Hematopoietic multipotent progenitor cell (in vitro differentiated cells): Measurements from ENCODE around the gene SIK2. TPM values are rescaled to one million over a fixed set of nuclear protein-coding genes. Genes with fewer than 3 reads are reported as not detected.

ENCODE experiments used
- DNase-seq, 3 donors: peaks; one replicate each; pipeline ENCODE4 v3.0.0-alpha.2; 2011 to 2015; ENCODE audit warnings: low read depth in 2 of 3, low spot score in 2 of 3
- total RNA-seq: library from RNA; depleted of rRNA; stranded (reverse); fragments of >200 nt; gene quantifications from one replicate; pipeline ENCODE4 v1.2.3, GENCODE V29; 2012

Gene SIK2
- total RNA-seq, 1 donor = 8.1 TPM

DNA sequence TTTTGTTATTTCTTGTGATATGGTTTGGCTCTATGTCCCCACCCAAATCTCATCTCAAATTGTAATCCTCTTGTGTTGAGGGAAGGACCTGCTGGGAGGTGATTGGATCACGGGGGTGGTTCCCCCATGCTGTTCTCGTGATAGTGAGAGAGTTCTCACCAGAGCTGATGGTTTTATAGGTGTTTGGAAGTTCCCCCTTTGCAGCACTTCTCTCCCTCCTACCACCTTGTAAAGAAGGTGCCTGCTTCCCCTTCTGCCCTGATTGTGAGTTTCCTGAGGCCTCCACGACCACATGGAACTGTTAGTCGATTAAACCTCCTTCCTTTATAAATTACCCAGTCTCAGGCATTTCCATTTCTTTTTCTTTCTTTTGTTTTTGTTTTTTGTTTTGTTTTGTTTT lies 24.4 kb upstream of the SIK2 start:
- peak in 1 of 3 donors; percentile 76 for DNase-seq

DNA sequence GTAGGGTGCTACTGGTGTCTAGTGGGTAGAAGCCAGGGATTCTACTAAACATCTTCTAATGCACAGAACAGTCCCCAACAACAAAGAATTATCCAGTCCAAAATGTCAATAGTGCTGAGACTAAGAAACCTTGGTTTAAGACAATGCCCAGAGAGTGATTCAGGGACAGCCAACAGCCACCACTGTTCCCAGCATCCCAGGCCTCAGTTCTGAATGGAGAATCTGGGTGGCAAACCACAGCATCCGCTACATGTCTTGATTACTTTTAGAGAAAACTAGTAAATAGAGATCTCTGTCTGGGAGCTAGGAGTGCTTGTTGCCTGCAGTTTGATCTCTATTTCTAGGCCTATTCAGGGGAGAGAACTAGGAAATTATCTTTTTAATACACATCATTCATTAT lies 20.9 kb upstream of the SIK2 start:
- no peak for DNase-seq

GRCh38 chr11:111582163-111582562 lies 20.1 kb upstream of the SIK2 start:
- DNase-seq = peak in 1 of 3 donors; percentile 74

GRCh38 chr11:111582881-111583280 lies 19.4 kb upstream of the SIK2 start:
- DNase-seq = no peak

- DNase-seq = peak in 1 of 3 donors; percentile 69
These were observed 16.9 kb upstream of the SIK2 start for GRCh38 chr11:111585371-111585770.

- DNase-seq = peak; percentile 30 to 73 (median 48)
These were observed 15.8 kb upstream of the SIK2 start for GRCh38 chr11:111586388-111586831.

DNA sequence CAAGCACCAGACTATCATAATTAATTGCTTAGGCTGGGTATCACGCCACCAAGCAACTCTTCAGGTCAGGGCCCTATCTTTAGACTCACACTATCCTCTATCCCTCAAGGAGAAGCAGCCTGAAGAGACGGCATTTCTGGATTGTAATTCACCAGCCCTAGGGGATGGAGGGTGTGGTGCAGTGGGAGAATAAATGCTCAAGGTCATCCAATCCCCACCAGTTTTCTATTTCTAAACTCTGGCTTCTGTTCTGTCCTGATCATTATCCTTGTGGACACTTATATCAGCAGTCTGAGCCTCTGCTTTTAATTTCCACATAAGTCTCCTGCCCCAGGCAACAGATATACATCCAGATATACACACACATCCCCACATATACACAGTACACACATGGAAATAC lies 13.1 kb upstream of the SIK2 start:
- DNase-seq = no peak

- DNase-seq = no peak
These were observed 12.3 kb upstream of the SIK2 start for GRCh38 chr11:111589886-111590499.

DNA sequence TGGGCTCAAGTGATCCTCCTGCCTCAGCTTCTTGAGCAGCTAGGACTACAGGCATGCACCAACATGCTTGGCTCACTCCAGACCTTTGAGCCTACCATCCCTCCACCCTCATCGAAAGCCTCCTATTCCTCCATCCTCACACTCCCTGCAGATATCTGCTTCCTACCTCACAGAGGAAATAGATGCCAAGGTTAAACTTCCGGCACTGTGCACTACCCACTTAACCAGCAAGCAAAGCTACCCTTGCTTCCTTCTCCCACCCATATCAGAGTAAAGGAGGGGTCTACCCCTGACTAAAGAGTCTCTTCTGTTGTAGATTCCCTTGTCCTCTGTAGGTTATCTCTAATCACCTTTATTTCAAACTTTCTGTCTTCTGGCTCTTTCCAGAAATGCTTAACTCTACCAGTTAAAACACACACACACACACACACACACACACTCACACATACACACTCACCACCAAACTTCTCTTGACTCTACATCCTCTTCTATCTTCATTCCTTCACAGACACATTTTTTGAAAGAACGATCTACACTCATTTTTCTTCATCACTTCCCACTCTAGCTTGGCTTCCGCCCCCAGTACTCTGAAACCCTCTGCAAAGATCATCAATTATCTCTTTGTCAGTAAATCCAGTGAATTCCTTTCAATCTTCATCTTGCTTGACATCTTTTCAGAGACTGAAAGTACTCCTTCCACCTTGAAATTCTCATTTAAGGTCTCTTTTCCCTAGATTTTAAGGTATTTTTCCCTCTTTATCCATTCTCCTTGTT lies 10.9 kb upstream of the SIK2 start:
- no peak for DNase-seq

DNA sequence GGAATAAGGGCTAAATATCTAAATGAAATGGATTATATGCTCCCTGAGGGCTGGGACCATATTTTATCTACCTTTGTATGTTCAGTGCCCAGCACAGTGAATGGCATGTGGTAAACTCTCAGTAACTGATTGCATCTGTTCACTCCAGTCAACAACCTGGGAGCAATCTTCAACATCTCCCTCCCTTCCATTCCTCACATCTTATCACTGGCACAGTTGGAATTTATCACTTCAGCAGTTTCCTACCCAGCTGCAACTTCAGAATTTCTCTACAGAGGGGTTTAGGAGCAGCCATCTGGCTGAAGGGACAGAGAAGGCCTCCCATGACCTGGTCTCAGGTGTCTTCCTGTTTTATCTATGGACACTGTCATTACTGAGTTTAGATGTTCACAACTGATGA lies 9.8 kb upstream of the SIK2 start:
- no peak for DNase-seq

- DNase-seq = no peak
These were observed 5.9 kb upstream of the SIK2 start for GRCh38 chr11:111596319-111596718.

GRCh38 chr11:111598148-111598547 lies 4.1 kb upstream of the SIK2 start:
- DNase-seq = no peak

GRCh38 chr11:111598559-111598958 lies 3.7 kb upstream of the SIK2 start:
- DNase-seq = no peak

GRCh38 chr11:111601636-111601978 lies 642 bp upstream of the SIK2 start:
- DNase-seq = no peak

GRCh38 chr11:111602865-111603610 lies 789 bp downstream of the SIK2 start:
- peak in 2 of 3 donors; percentile 29 to 43 for DNase-seq

DNA sequence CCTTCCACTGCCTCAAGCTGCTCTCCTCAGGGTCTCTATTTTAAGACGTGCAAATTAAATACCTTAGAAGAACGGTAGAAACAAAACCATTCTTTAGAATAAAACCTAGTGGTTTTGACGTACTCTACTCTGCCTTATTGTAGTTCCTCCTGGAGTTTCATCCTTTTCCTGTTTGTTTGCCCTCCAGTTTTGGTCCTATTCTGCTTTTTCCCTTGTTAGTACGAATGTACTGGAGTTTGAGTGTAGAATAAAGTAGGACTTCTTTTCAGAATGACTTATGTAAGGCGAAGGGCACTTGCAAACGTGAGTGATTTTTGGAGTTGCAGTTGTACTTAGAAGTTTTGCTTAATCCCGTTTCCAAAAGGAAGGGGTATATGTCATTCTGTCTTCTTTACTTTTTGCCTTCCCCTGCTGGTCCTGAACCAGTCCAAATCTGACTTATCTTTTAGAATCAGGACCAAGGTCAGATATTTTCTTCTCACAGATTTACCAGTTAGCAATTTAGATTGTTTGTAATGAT lies 1.4 kb downstream of the SIK2 start:
- no peak for DNase-seq

DNA sequence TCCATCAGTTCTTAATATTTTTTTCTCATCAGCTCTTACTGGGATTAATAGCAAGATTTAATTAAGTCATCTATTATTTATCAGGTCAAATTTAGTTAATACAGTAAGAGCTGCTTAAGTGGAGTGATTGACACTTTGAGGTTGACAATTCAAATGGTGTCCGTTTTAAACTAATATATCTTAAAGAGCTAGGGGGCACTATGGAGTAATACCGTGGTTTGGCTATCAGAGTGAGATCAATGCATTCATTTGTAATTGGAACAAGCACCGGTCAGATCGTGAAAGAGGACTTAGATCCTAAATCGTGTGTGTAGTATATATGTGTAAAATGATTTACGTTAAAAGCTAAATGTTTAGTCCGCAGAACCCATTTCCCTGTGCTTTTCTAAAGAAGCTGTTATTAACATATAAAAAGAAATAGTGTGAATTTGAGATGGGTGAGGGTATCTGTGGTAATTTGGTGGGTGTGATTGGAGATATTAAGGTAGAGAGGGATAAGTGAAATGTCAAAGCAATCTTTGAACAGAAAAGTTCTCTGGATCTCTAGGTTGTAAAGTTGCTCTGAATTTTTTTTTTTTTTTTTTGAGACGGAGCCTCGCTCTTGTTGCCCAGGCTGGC lies 2.3 kb downstream of the SIK2 start:
- peak in 2 of 3 donors; percentile 33 to 40 for DNase-seq

- DNase-seq = no peak
These were observed 3.4 kb downstream of the SIK2 start for GRCh38 chr11:111605681-111606080.

DNA sequence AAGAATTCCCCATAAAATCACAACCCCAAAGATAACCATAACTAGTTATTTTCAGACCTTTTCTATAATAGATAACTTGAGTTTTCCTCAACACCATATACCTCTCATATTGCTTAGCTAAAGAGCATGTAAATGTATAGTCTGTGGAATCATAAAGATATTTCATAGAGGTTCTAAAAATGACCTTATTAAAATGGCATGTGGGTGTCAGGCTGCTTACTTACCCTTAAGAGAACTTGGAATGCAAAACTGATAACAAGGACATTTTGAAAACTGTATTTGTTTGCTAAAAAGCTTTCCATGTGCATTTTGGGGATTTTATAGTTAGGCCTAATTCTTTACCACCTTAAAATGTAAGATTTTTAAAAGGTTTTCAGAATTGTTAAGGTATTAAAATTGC lies 4.7 kb downstream of the SIK2 start:
- DNase-seq = no peak

GRCh38 chr11:111607751-111608150 lies 5.5 kb downstream of the SIK2 start:
- DNase-seq = no peak

GRCh38 chr11:111612224-111612623 lies 10.0 kb downstream of the SIK2 start:
- no peak for DNase-seq
